HCT116 (cell line): ENCODE results near the gene PKP3. TPM values are rescaled to one million over a fixed set of nuclear protein-coding genes. Genes with fewer than 3 reads are reported as not detected.

Source experiments
- ATAC-seq: fragments of 200-7000 bp; cut with Tn5 transposase; 2 replicates; pipeline ENCODE4 v1.9.1; 2020; ENCODE audit warnings: mild to moderate bottlenecking, moderate library complexity
- BruUV-seq: library from RNA; stranded (reverse); fragments of 400-500 nt; replicated peaks from 2 replicates; lab custom pipeline; 2021; lab: Mats Ljungman, UMichigan
- CTCF ChIA-PET: fragments of 300-600 bp; sonication (Branson Sonifier 250); formaldehyde crosslinking; loops from one replicate; lab custom pipeline; 2021; ENCODE audit warnings: antibody characterized with exemption; lab: Charles Lee
- POLR2A ChIA-PET: fragments of 300-600, 350-600 bp; sonication (Branson Sonifier 250); formaldehyde crosslinking; loops from one replicate; lab custom pipeline; 2021; ENCODE audit warnings: antibody characterized with exemption; lab: Charles Lee
- RAD21 ChIA-PET, 2 experiments: fragments of 300-600 bp; sonication (Branson Sonifier 250); formaldehyde crosslinking; loops; one replicate each; lab custom pipeline; 2023; ENCODE audit warnings: low total read pairs in 2 of 2; ENCODE audit not compliant: uncharacterized antibody in 2 of 2, unreplicated experiment in 2 of 2, low non-redundant PET in 1 of 2; lab: Charles Lee
- DNase-seq: peaks from one replicate; pipeline ENCODE4 v3.0.0-alpha.2; 2010; ENCODE audit warnings: low read depth, low spot score
- H2AFZ ChIP-seq: fragments of 200-600 bp; shearing (Covaris generic), sonication (generic); 2 replicates; pipeline ENCODE4 v1.6.1; 2017; ENCODE audit warnings: low read depth, mixed run types, mixed read lengths, antibody characterized with exemption, low read length; ENCODE audit not compliant: poor library complexity, severe bottlenecking
- H3K27ac ChIP-seq: 2 replicates; pipeline ENCODE4 v1.5.1; 2012; ENCODE audit warnings: low read depth, low read length
- H3K27me3 ChIP-seq: fragments of 200-600 bp; sonication (generic); 2 replicates; pipeline ENCODE4 v1.6.1; 2016; ENCODE audit warnings: mixed run types, low read length, mixed read lengths; ENCODE audit not compliant: insufficient read depth
- H3K36me3 ChIP-seq, 2 experiments: fragments of 200-500 bp in 1 of 2; fragments of 200-600 bp in 1 of 2; sonication (Bioruptor generic) in 1 of 2; sonication (generic) in 1 of 2; 2 replicates each; pipeline versions ENCODE4 v1.5.1 to v1.6.1; 2014 to 2016; ENCODE audit warnings: low read length in 2 of 2, inconsistent platforms in 1 of 2, mixed read lengths in 1 of 2, mixed run types in 1 of 2; ENCODE audit not compliant: insufficient read depth in 2 of 2, control insufficient read depth in 1 of 2
- H3K4me1 ChIP-seq, 2 experiments: fragments of 200-600 bp in 1 of 2; sonication (generic) in 1 of 2; 2 replicates each; pipeline versions ENCODE4 v1.5.1 to v1.6.1; 2012 to 2017; ENCODE audit warnings: low read length in 2 of 2, inconsistent platforms in 1 of 2, mild to moderate bottlenecking in 1 of 2, mixed read lengths in 1 of 2, mixed run types in 1 of 2, moderate library complexity in 1 of 2; ENCODE audit not compliant: insufficient read depth in 2 of 2, control insufficient read depth in 1 of 2
- H3K4me2 ChIP-seq: fragments of 200-600 bp; sonication (generic); 2 replicates; pipeline ENCODE4 v1.6.1; 2017; ENCODE audit warnings: mixed run types, low read length, mixed read lengths
- H3K4me3 ChIP-seq, 2 experiments: fragments of 200-600 bp in 1 of 2; sonication (generic) in 1 of 2; replicated peaks in 1 of 2; 2 replicates each; pipeline ENCODE4 v1.5.1; 2011 to 2016; ENCODE audit warnings: low read length in 2 of 2, control low read depth in 1 of 2, low read depth in 1 of 2, mild to moderate bottlenecking in 1 of 2, mixed read lengths in 1 of 2, mixed run types in 1 of 2
- H3K79me2 ChIP-seq: fragments of 200-600 bp; sonication (generic); 2 replicates; pipeline ENCODE4 v1.6.1; 2017; ENCODE audit warnings: mild to moderate bottlenecking, mixed run types, low read length, moderate library complexity, mixed read lengths; ENCODE audit not compliant: insufficient read depth
- H3K9ac ChIP-seq: fragments of 200-600 bp; sonication (generic); 2 replicates; pipeline ENCODE4 v1.6.1; 2016; ENCODE audit warnings: low read length, mixed read lengths
- H3K9me2 ChIP-seq: fragments of 200-600 bp; sonication (generic), shearing (Covaris generic); 2 replicates; pipeline ENCODE4 v1.6.1; 2017; ENCODE audit warnings: mixed run types, mild to moderate bottlenecking, moderate library complexity; ENCODE audit not compliant: insufficient read depth
- H3K9me3 ChIP-seq, 2 experiments: fragments of 200-500 bp in 1 of 2; fragments of 200-600 bp in 1 of 2; sonication (Bioruptor generic) in 1 of 2; sonication (generic) in 1 of 2; 2 replicates each; pipeline ENCODE4 v1.6.1; 2014 to 2017; ENCODE audit warnings: low read length in 2 of 2, mixed read lengths in 2 of 2, inconsistent platforms in 1 of 2, low read depth in 1 of 2, mild to moderate bottlenecking in 1 of 2, mixed run types in 1 of 2, moderate library complexity in 1 of 2; ENCODE audit not compliant: control insufficient read depth in 1 of 2, insufficient read depth in 1 of 2
- H4K20me1 ChIP-seq: fragments of 200-600 bp; sonication (generic), shearing (Covaris generic); 2 replicates; pipeline ENCODE4 v1.6.1; 2017; ENCODE audit warnings: mixed run types, mild to moderate bottlenecking, moderate library complexity; ENCODE audit not compliant: insufficient read depth
- EZH2 ChIP-seq: fragments of 200-600 bp; sonication (generic); IDR thresholded peaks from 2 replicates; pipeline ENCODE4 v1.6.1; 2017; ENCODE audit warnings: antibody characterized with exemption, mixed run types
- EZH2phosphoT487 ChIP-seq: fragments of 200-600 bp; IDR thresholded peaks from 2 replicates; pipeline ENCODE4 v1.6.1; 2018; ENCODE audit warnings: antibody characterized with exemption, borderline replicate concordance
- FOSL1 ChIP-seq: IDR thresholded peaks from 2 replicates; pipeline ENCODE4 v1.6.1; 2012; ENCODE audit warnings: low read depth
- POLR2AphosphoS5 ChIP-seq: IDR thresholded peaks from 2 replicates; pipeline ENCODE4 v1.6.1; 2011; ENCODE audit warnings: mild to moderate bottlenecking, low read depth, low read length, moderate library complexity
- REST ChIP-seq: IDR thresholded peaks from 2 replicates; pipeline ENCODE4 v1.6.1; 2012; ENCODE audit warnings: low read depth
- SIN3A ChIP-seq: IDR thresholded peaks from 2 replicates; pipeline ENCODE4 v1.6.1; 2012; ENCODE audit warnings: low read depth
- TCF7L2 ChIP-seq: IDR thresholded peaks from 2 replicates; pipeline ENCODE4 v1.7.0; 2011; ENCODE audit warnings: borderline replicate concordance, inconsistent platforms; ENCODE audit not compliant: insufficient read depth, insufficient read length; ENCODE audit errors: extremely low read depth
- ZNF274 ChIP-seq: fragments of 200-500 bp; sonication (Bioruptor generic); IDR thresholded peaks from 2 replicates; pipeline ENCODE4 v1.6.1; 2014; ENCODE audit warnings: mild to moderate bottlenecking, low read depth, low read length, inconsistent platforms
- intact Hi-C: fragments of 100-400 bp; cut with micrococcal nuclease; formaldehyde crosslinking; loops from 2 replicates; pipeline ENCODE4 v1.10.0; 2022
- total RNA-seq: library from RNA; stranded (reverse); gene quantifications from one replicate; pipeline ENCODE4 v1.2.1, GENCODE V29; 2021; ENCODE audit not compliant: unreplicated experiment
- TF ChIP-seq, protein P1 (sequence below): IDR thresholded peaks from 2 replicates; pipeline ENCODE4 v1.6.1; 2012
- TF ChIP-seq, protein P2 (sequence below): IDR thresholded peaks from 2 replicates; pipeline ENCODE4 v1.6.1; 2011; ENCODE audit warnings: mild to moderate bottlenecking, low read length, moderate library complexity; ENCODE audit not compliant: insufficient replicate concordance; ENCODE audit errors: extremely low read depth

The PKP3 gene
- total RNA-seq, 1 experiment from 2014 or later, result 157 TPM

DNA sequence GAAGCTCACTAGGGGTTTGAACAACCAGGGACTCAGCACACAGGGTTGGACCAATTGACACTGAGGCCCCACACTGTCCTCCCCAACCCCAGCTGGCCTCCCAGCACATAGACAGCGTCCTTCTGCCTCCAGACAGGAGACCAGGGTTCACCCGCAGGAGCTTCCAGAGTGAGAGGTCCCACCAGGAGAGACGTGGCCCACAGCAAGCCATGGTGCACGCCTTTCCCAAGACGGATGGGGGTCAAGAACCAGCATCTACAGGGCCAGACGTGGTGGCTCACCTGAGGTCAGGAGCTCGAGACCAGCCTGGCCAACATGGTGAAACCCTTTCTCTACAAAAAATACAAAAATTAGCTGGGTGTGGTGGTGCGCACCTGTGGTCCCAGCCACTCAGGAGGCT lies 32.8 kb downstream of the PKP3 start:
- Histone ChIP-seq H3K4me3 (no peak overlapping the region), H3K9me3 (no peaks in the 10 kb centered on the region), H3K9ac (no peak overlapping the region), H3K36me3 (no peaks in the 10 kb centered on the region), H3K79me2 (no peaks in the 10 kb centered on the region), H3K4me1 (no peaks in the 10 kb centered on the region), H3K27ac (no peak overlapping the region), H3K9me2 (no peaks in the 10 kb centered on the region), H4K20me1 (no peaks in the 10 kb centered on the region), H3K4me2 (no peak overlapping the region), H2AFZ (no peak overlapping the region), H3K27me3 (no peaks in the 10 kb centered on the region)
- DNase-seq (no peak), ATAC-seq (no peak)
- TF ChIP-seq TCF7L2 (no peak), REST (no peak), EZH2phosphoT487 (no peak), EZH2 (no peak), ZNF274 (no peak), SIN3A (no peak), FOSL1 (no peak), POLR2AphosphoS5 (no peak)
- TF ChIP-seq, protein P1, sequence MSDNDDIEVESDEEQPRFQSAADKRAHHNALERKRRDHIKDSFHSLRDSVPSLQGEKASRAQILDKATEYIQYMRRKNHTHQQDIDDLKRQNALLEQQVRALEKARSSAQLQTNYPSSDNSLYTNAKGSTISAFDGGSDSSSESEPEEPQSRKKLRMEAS, result no peak
- TF ChIP-seq, protein P2, sequence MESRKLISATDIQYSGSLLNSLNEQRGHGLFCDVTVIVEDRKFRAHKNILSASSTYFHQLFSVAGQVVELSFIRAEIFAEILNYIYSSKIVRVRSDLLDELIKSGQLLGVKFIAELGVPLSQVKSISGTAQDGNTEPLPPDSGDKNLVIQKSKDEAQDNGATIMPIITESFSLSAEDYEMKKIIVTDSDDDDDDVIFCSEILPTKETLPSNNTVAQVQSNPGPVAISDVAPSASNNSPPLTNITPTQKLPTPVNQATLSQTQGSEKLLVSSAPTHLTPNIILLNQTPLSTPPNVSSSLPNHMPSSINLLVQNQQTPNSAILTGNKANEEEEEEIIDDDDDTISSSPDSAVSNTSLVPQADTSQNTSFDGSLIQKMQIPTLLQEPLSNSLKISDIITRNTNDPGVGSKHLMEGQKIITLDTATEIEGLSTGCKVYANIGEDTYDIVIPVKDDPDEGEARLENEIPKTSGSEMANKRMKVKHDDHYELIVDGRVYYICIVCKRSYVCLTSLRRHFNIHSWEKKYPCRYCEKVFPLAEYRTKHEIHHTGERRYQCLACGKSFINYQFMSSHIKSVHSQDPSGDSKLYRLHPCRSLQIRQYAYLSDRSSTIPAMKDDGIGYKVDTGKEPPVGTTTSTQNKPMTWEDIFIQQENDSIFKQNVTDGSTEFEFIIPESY, result no peak
- BruUV-seq, result no TSS peak
- ChIA-PET POLR2A (no interaction called here), CTCF (interaction anchor here (1.3 kb wide), 1 partner anchor 22 kb away, joined by 4 read pairs; no protein-coding TSS in a partner anchor), RAD21 (no interaction called here)
- intact Hi-C loops, result no loop called here
